MM.1S (cell line): ENCODE results near the gene SLC7A9.

ENCODE experiments used
- CTCF ChIP-seq: fragments of 300-600 bp; sonication (generic); IDR thresholded peaks from 2 replicates; pipeline ENCODE4 v1.5.1; 2016; ENCODE audit warnings: antibody characterized with exemption, low read length, mixed read lengths
- EZH2 ChIP-seq: fragments of 300-600 bp; sonication (generic); optimal IDR thresholded peaks from 2 replicates; pipeline ENCODE3; 2017; ENCODE audit warnings: low read depth, mild to moderate bottlenecking, antibody characterized with exemption, low read length, mixed read lengths

DNA sequence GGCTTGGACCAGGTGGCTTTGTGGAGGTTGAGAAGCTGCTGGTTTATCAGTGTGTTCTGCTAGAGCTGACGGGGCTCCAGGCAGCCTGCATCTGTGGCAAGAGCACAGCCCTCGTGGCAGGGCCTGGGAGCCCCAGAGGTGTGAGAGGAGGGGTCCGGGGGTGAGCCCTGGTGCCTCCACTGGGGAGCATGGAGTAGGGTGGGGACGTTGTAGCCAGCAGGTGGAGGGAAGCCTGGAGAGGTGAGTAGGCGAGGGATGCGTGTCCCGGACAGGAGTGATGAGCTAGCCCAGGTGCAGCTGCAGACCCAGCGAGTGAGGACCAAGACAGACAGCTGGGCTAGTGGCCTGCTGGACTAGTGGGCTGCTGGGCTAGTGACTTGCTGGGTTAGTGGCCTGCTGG is 51.0 kb downstream of the SLC7A9 start:
- TF ChIP-seq EZH2 (no peak), CTCF (no peak)
